ENCODE data around the gene IDH1. TPM values are rescaled to one million over a fixed set of nuclear protein-coding genes. Genes with fewer than 3 reads are reported as not detected.
"Not testable (repeated sequence)": the region's sequence is repeated elsewhere in the genome, so short reads cannot be mapped to it uniquely, and the experiment has no call there.

Gene IDH1
- 78.4 TPM for total RNA-seq

DNA sequence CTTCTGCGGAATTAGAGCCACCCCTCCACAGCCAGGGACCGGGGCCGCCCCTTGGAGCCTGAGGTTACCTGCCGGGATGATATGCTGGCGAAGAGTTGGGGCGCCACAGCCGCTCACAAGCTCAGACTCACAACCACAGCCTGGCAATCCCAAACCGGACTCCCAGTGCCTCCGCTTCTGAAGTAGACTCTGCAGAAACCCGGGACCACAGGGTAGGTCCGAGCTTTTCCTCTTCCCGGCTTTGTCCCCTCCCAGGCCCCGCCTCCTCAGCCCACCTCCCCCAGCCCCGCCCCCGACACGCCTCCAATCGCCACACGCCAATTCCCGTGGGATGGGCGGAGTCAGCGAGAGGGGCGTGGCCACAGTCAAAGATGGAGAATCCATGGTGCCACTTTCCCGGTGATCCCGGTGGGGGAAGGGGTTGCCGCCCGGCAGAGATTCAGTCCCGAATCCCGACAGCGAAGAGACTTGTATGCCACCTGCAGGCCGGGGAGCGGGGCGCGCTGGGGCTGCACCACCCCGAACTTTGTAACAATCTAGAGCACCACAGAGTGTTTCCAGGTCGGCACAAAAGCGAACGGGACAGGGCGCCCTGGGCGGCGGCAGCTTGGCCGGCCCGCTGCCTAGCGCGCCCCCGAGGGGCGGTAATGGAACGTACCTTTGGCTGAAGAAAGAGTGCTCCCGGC is at the start of gene IDH1:
Gene IDH1 (minus strand): TSS at position 201 of the 686 bp plus-strand sequence. CDS start 3,520 bp downstream, outside the sequence.
- intact Hi-C loops (cut with DNase I): no loop called here
- peak; percentile 99 for DNase-seq (ENCODE audit: low spot score)
- peak; percentile 98 for ATAC-seq

DNA sequence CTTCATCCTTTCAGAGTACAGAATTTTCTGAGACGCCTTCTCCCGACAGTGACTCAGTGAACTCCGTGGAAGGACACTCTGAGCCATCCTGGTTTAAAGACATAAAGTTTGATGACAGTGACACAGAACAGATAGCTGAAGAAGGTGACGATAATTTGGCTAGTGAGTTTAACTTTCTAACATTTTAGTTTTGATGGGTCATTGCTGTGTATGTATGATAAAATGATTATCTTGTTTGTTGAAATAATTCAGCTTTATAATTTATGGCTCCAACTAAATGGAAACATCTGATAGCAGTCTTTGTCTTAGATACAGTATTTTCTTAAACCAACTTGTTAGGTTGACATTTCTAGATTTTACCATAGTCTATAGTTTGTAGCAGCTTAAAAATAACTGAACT is 49.3 kb upstream of the IDH1 start:
- no peak for DNase-seq (ENCODE audit: low spot score)
- intact Hi-C loops (cut with DNase I): no loop called here
- ATAC-seq: no peak

DNA sequence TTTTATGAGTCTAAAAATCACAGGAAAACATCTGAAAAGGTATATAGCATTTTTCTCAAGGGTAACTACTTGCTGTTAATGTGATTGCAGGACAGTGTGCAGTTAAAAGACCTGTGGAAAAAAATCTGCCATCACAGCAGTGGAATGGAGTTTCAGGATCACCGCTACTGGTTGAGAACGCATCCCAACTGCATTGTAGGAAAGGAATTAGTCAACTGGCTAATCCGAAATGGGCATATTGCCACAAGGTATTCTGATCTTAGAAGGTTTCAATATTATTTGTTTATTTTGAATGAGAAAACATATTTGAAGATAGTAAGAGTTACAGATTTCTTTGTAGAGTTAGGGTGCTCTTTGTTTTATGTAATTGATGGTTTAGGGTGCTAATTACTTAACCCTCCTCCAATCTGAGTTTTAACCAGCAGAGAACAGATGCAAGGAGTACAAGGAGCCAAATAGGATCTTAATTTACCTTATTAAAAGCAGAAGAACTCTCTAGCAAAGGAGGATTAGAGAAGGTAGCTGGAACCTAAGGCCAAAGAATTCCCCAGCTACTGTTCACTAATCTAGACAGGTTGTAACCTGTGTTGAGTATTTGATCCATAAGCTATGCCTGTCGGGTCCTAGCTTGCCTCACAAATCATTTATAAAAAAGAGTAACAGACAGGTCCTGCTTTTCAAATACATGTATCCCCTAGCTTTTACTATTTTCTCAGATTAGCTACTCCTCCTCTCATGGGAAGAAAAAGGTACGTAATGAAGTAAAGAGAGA is 46.2 kb upstream of the IDH1 start:
- intact Hi-C loops (cut with DNase I): no loop called here
- no peak for ATAC-seq

DNA sequence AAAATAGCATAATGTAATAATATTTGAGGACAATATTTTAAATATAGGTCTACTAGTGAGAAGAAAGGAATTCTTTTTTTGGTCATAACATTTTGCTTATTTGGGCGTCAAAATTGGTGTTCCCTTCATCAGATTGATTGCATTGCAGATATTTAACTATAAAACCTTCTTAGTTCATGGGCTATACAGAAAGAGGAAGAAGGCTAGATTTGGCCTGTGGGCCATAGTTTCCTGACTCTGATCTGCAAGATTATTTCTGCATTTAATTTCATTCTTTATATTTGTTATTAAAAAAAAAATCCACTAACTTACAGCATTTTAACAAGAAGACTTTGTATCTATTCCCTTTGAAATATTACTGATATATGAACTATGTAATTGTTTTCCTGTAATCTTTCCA is 43.1 kb upstream of the IDH1 start:
- ATAC-seq (no peak), DNase-seq (ENCODE audit: low spot score) (no peak)
- intact Hi-C loops (cut with DNase I): no loop called here

More for the DNA sequence above, 46.2 kb upstream of the IDH1 start:
- DNase-seq (ENCODE audit: low spot score): no peak

DNA sequence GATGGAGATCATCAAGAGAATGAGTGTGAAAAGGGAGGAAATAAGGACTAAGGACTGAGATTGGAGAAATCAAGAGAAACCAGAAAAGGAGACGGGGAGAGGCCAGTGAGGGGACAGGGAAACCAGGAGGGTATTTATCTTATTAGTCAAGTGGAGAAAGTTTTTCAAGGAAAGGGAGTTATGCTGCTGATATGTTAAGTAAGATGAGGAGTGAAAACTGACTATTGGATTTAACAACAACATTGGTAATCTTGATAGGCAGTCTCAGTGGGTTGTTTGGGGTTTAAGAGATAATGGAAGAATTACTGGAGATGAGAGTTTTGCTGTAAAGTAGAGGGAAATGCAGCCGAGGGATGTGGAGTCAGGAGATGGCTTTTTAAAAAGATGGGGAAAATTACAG is 41.7 kb upstream of the IDH1 start:
- DNase-seq (ENCODE audit: low spot score) (no peak), ATAC-seq (no peak)
- intact Hi-C loops (cut with DNase I): no loop called here

DNA sequence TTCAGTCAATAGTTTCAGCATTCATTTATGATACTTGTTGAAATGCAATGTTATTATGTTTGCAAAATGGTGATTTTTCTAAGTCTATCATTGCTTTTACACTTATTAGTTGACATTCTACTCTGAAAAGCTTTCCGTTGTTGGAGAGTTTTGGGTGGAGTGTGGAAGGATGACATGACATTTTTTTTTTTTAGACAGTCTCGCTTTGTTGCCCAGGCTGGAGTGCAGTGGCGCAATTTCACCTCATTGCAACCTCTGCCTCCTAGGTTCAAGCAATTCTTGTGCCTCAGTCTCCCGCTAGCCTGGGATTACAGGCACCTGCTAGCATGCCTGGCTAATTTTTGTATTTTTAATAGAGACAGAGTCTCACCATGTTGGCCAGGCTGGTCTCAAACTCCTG is 41.0 kb upstream of the IDH1 start:
- intact Hi-C loops (cut with DNase I): no loop called here
- DNase-seq (ENCODE audit: low spot score): no peak
- no peak for ATAC-seq

DNA sequence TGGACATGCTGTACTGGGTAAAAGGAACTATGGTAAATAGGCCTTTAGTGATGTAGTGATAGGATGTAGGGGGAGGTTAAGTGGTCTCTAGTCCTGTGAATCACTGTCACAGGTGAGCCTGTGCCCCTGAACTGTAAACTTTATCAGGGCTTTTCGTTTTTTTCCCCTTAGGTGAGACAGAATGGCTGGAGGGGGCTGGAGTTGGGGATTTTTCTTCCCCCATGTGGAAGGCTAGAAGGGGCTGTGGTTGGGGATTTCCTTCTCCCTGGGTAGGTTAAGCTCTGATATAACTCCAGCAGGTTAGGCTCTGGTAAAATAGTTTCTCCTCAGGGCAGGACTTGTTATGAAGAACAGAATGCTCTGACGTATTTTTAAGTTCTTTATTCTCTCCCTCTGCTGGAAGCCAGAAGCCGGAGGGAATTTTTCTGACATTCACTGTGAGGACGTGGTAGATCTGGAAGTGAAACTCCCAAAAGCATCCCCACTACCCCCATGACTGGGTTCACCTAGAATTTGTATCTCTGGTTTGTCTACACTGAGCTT is 39.7 kb upstream of the IDH1 start:
- no peak for ATAC-seq
- no peak for DNase-seq (ENCODE audit: low spot score)
- intact Hi-C loops (cut with DNase I): no loop called here

DNA sequence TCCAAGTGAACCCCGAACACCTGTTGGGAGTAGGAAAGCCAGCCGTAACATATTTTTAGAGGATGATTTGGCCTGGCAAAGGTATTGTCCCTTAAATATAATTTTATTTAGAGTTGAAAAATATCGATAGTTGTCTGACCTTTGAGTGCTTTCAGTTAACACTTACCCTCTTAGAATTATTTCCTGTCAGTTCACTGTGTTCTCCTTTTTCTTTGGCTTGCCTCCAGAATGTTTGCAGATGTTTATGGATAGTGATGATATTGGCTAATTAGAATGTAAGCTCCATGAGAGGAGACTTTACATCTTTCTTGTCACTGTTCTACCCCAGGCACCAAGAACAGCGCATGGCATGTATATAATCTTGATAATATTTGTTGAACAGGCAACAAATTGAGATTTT is 31.0 kb upstream of the IDH1 start:
- ATAC-seq (no peak), DNase-seq (ENCODE audit: low spot score) (no peak)
- intact Hi-C loops (cut with DNase I): no loop called here

DNA sequence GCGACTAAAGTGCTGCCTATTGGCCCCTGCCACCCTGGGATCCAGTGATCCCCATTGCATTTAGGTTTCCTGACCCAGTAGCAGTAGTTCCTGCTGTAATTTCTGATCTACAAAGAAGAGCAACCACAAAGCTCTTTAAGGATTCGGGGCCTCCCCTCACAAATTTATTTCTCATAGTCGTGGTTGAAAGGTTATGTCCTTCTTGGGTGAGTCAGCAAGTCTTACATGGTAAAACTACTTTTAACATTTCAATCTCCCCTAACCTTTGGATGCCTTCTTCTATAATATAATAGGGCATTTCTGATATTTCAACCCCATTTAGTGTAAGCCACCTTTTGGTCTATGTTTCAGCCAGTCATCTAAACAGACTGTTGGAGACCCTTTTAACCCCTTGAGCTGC is 26.1 kb upstream of the IDH1 start:
- intact Hi-C loops (cut with DNase I): no loop called here
- ATAC-seq (no peak), DNase-seq (ENCODE audit: low spot score) (no peak)

DNA sequence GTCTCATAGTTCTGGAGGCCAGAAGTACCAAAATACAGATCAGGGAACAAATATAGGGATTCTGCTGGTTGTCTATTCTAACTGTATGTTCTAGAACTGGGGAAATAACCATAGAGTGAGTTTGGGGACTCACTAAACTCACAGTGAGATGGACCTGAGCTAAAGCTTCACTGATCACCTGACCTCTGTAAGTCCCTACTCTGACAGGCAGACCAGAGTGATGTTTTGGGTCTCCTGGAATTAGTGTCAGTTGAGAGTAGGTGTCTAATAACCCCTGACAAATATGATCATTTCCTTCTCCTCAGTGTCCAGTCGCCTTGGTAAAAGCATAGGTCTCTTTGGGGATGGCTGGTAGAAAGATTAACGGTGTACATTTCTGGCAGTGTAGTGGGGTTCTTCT is 25.4 kb upstream of the IDH1 start:
- DNase-seq (ENCODE audit: low spot score) (no peak), ATAC-seq (no peak)
- intact Hi-C loops (cut with DNase I): no loop called here

DNA sequence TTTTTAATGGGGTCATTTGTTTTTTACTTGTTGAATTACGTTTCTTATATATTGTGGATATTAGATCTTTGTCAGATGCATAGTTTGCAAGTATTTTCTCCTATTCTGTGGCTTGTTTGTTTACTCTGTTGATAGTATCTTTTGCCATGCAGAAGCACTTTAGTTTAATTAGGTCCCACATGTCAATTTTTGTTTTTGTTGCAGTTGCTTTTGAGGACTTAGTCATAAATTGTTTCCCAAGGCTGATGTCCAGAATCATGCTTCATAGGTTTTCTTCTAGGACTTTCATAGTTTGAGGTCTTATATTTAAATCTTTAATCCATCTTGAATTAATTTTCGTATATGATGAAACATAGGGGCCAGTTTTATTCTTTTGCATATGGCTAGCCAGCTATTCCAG is 24.4 kb upstream of the IDH1 start:
- intact Hi-C loops (cut with DNase I): no loop called here
- DNase-seq (ENCODE audit: low spot score): no peak
- ATAC-seq: no peak

DNA sequence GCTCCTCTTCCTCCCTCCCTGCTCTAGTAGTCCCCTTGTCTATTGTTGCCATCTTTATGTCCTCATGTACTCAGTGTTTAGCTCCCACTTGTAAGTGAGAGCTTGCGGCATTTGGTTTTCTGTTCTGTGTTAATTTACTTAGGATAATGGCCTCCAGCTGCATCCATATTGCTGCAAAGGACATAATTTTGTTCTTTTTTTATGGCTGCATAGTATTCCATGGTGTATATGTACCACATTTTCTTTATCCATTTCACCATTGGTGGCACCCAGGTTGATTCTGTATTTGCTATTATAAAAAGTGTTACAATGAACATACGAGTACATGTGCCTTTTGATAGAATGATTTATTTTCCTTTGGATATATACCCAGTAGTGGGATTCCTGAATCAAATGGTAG is 23.7 kb upstream of the IDH1 start:
- DNase-seq (ENCODE audit: low spot score) (no peak), ATAC-seq (no peak)
- intact Hi-C loops (cut with DNase I): no loop called here

DNA sequence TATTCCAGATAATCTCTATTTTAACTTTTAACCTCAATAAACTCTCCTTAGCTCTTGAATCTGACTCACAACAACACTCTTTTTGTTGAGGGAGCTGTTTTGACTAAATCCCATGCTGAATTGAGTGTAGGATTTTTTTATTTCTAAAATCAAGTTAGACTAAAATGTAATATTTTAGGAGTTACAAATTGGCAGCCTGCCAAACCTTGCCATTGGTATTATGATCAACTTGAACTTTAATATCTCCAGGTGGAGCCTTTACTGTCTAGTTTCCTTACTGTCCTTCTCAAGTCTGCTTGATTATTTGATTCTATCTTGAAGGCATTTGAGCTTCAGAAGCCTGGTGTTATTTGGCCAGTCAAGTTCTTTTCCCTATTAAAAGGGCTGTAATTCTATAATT is 19.9 kb upstream of the IDH1 start:
- DNase-seq (ENCODE audit: low spot score): no peak
- no peak for ATAC-seq
- intact Hi-C loops (cut with DNase I): no loop called here

DNA sequence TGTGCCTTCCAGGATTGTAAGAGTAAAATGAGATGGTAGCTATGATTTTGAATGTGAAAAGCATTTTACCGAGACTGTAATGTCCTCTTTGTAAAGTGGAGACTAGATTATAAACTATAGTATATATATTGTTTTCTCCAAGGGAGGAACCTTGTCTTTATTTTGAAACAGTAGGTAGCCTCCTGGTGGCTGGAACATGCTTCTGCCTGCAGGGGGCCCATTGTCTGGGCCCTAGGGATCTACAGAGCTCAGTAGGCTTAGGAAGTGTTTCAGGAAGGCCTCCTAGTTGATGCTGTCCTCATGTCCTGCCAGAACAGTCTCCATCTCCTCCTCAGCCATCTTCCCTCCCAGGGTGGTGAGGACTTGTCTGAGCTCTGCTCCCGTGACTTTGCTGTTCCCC is 14.2 kb upstream of the IDH1 start:
- DNase-seq (ENCODE audit: low spot score): no peak
- intact Hi-C loops (cut with DNase I): no loop called here
- no peak for ATAC-seq

DNA sequence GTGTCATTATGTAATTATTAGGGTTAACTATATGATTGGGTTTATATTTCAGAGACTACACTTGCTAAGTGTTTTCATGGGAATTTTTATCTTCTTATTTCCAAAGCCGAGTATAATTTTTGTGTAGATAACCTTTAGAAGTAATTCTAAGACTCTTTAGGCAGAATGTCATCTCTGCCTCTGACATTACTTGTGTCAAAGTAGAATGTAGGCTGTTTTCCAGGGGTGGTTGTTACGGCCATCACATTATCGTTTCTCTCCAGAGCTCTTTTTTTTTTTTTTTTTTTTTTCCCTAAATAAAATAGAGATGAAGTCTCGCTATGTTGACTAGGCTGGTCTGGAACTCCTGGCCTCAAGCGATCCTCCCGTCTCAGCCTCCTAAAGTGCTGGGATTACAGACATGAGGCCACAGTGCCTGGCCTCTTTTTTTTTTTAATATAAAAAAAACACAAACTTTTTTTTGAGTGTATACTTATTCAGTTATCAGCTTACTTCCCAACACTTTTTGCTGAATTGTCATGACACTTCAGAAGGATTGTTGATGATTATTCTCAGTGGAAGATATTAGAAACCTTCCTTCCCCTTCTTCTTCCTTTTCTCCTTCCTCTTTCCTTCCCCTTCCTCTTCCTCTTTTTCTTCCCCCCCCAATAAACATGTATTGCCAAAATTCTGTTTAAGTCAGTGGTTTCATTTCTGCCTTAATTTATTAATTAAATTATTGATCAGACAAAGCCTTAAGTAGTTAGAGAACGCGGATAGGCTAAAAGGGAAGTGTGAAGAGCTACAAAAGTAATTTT is 13.5 kb upstream of the IDH1 start:
- ATAC-seq (no peak), DNase-seq (ENCODE audit: low spot score) (no peak)
- intact Hi-C loops (cut with DNase I): no loop called here

DNA sequence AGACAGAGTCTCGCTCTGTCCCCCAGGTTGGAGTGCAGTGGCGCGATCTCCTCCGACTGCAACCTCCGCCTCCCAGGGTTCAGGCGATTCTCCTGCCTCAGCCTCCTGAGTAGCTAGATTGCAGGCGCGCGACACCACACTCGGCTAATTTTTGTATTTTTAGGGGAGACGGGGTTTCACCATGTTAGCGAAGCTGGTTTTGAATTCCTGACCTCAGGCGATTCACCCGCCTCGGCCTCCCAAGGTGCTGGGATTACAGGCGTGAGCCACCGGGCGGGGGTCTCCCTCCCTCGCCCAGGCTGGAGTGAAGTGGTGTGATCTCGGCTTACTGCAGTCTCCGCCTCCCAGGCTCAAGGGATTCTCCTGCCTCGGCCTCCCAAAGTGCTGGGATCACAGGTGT is 12.7 kb upstream of the IDH1 start:
- ATAC-seq; DNase-seq (ENCODE audit: low spot score); intact Hi-C loops (cut with DNase I): not testable (repeated sequence)

DNA sequence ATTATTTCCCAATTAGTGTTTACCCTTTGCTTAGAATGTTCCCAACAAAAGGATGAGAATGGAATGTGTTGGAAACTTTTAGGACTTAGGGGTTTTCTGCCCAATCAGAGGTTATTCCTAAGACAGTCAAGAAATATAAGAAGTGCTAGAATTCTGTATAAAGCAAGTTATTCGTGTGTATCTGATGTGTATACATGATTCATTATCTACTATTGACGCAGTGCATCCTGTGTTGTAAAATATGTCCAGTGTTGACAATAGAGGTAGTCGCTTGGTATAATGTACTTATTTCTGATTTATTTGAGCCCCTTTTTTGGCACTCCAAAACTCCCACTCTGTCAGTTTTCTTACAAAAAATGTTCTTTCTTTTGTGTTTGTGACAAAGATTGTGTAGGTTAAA is 12.1 kb upstream of the IDH1 start:
- intact Hi-C loops (cut with DNase I): no loop called here

DNA sequence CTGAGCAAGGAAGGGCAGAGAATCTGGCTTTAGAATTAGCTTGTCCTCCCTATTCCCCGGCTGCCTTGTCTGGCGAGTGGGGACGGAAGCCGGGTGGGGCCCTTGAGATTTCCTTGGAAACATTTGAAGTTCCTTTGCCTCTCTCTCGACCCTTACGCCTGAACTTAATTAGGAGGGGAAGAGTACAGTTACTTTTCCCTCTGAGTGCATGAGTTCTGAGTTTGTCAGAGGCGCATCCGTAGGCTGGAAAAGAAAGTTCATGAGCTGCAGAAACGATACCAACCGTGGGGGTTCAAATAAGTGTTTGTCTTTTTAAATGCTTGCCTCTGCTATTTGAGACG is 11.7 kb upstream of the IDH1 start:
- DNase-seq (ENCODE audit: low spot score) (no peak), ATAC-seq (no peak)
- intact Hi-C loops (cut with DNase I): no loop called here

More for the DNA sequence above, 12.1 kb upstream of the IDH1 start:
- DNase-seq (ENCODE audit: low spot score): no peak
- no peak for ATAC-seq

DNA sequence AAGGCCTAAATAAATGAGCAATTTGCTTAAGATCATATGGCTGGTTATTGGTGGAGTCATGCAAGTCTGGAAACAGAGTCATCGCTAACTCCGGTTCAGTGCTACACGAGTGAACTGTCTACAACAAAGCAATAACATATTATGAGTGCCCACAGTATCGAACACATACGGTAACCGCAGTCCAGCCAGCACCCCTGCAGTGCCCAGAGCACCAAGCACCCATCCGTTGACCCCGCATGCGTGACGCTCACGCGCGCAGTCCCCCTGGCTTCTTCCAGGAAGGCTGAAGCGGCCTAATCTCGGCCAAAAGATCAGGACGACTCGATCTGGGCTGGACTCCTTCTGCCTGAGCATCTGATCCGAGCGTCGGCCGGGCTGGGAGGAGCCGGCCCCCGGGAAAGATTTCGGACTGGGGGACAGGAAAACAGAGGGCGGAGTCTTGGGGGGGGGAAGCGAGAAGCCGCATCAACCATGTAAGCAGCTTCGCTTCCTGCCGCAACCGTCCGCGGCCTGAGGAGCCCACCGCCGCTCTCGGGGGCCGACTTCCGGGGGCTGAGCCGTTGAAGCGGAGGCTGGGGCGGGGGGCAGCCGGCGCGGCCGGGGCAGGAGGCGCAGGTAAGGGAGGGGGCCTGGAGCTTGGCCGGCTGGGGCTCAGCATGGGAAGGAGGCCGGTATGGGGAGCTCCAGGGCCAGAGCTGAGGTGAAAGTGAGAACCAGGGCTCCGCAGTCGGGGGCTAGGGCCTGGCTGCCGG is 11.1 kb upstream of the IDH1 start, which contains the start of gene PIKFYVE:
Gene PIKFYVE (plus strand): TSS at position 455 of the 752 bp plus-strand sequence. CDS start 5,265 bp downstream, outside the sequence.
- ATAC-seq: peak; percentile 99
- DNase-seq (ENCODE audit: low spot score): peak; percentile 95
- intact Hi-C loops (cut with DNase I): no loop called here

Data from sciatic nerve (tissue), 2 donors.